OCI-LY7 (cell line): Measurements from ENCODE around the gene CDK4.
A peak's percentile ranks its signal among the peaks of the same experiment; 100 is the strongest.

ENCODE experiments used
- CTCF ChIP-seq: fragments of 200-600 bp; sonication (generic); conservative IDR thresholded peaks from 2 replicates; pipeline ENCODE4 v1.5.1; 2014; ENCODE audit warnings: mild to moderate bottlenecking, antibody characterized with exemption, low read length, moderate library complexity, mixed read lengths
- EZH2phosphoT487 ChIP-seq: fragments of 200-600 bp; sonication (generic); IDR thresholded peaks from 2 replicates; pipeline ENCODE4 v1.6.1; 2018; ENCODE audit warnings: low read depth, borderline replicate concordance, mild to moderate bottlenecking, mixed run types, antibody characterized with exemption, low read length, moderate library complexity, mixed read lengths

- TF ChIP-seq CTCF (peak; percentile 67), EZH2phosphoT487 (no peak)
These were observed 23.6 kb upstream of the CDK4 start for GRCh38 chr12:57775563-57776246.
